ENCODE measurements around the gene SIT1.

- TF ChIP-seq CTCF (IDR thresholded peaks at IDR 0.05; ENCODE audit: insufficient read depth, low read depth, low read length): peak; percentile 88
- TF ChIP-seq EZH2 (IDR thresholded peaks at IDR 0.05; ENCODE audit: insufficient read depth, low read length): no peak
Observed at GRCh38 chr9:35603986-35604577, 46.6 kb downstream of the SIT1 start.

Data from astrocyte (in vitro differentiated cells and primary cell).